Measurements from ENCODE around the gene TSEN15. TPM values are rescaled to one million over a fixed set of nuclear protein-coding genes. Genes with fewer than 3 reads are reported as not detected.

Gene TSEN15
- total and polyA plus RNA-seq, 10 of the 15 experiments (the other 5 are each of a cell fraction or from before 2014, with no cell fraction given), result 21.1 to 136 (median 70.2) TPM

DNA sequence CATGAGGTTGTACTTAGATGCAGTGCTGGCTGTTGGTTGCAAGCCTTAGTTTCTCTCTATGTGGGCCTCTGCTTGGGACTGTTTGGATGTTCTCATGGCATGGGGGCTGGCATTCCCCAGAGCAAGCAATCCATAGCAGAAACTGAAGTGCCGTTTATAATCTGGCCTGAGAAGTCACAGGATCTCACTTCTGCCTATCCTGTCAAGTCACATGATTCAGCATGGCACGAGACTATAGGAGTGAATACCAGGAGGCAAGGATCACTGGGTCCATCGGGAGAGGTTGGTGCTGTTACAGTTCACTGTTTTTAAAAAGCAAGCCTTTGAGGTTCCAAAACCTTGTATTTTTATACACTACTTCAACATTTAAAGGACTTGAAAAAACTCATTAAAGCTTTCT is 30.7 kb upstream of the TSEN15 start:
- RAD21 ChIA-PET (ENCODE audit: unreplicated experiment), result no interaction called here
- H3K27me3 ChIP-seq (replicated peaks in 1 of 2; ENCODE audit: control insufficient read depth in 2 of 2, insufficient read depth in 2 of 2, low read length in 1 of 2), result peaks cover 0 to 10% of the 10 kb centered on the region in 2 experiments; a peak in 2 of 4 replicates
- H3K79me2 ChIP-seq (ENCODE audit: control insufficient read depth, insufficient read depth, low read length), result no peaks in the 10 kb centered on the region
- SMC1A ChIA-PET (ENCODE audit: uncharacterized antibody, unreplicated experiment), result interaction anchor here (0.8 kb wide), 1 partner anchor 11 kb away, joined by 3 read pairs; no protein-coding TSS in a partner anchor
- no peaks in the 10 kb centered on the region for H3K4me1 ChIP-seq (ENCODE audit: control insufficient read depth, insufficient read depth, low read length)
- 23% methylated on average over 3 of the region's 3 CpGs for WGBS (ENCODE audit: insufficient coverage, insufficient replicate concordance, low lambda C conversion rate, missing lambda C conversion rate)
- no peak for TF ChIP-seq NBN (IDR thresholded peaks at IDR 0.05)
- no peak for TF ChIP-seq IKZF2 (IDR thresholded peaks at IDR 0.05)
- TF ChIP-seq, protein P1, sequence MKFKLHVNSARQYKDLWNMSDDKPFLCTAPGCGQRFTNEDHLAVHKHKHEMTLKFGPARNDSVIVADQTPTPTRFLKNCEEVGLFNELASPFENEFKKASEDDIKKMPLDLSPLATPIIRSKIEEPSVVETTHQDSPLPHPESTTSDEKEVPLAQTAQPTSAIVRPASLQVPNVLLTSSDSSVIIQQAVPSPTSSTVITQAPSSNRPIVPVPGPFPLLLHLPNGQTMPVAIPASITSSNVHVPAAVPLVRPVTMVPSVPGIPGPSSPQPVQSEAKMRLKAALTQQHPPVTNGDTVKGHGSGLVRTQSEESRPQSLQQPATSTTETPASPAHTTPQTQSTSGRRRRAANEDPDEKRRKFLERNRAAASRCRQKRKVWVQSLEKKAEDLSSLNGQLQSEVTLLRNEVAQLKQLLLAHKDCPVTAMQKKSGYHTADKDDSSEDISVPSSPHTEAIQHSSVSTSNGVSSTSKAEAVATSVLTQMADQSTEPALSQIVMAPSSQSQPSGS (IDR thresholded peaks at IDR 0.05; ENCODE audit: low read length), result no peak
- H3K9me3 ChIP-seq (replicated peaks; ENCODE audit: control insufficient read depth, insufficient read depth, low read length), result no peaks in the 10 kb centered on the region
- in situ Hi-C loops (cut with MboI), result no loop called here
- DNase-seq (ENCODE audit: low read depth, low spot score) (no peak), FAIRE-seq (no peak), ATAC-seq (no peak)
- no peak overlapping the region for H3K27ac ChIP-seq (ENCODE audit: control insufficient read depth, insufficient read depth)
- no peak overlapping the region for H3K9ac ChIP-seq (ENCODE audit: control insufficient read depth, insufficient read depth, low read length)
- no TSS peak for BruUV-seq (replicated peaks)
- H3K4me2 ChIP-seq (ENCODE audit: control insufficient read depth, insufficient read depth), result no peak overlapping the region
- CTCF ChIA-PET, result interaction anchor here (0.6 kb wide), 1 partner anchor 203 kb away, joined by 4 read pairs; no protein-coding TSS in a partner anchor
- intact Hi-C loops (cut with micrococcal nuclease; ENCODE audit: unreplicated experiment), result no loop called here
- no peaks in the 10 kb centered on the region; the same call in 1 of the 2 replicates for H4K20me1 ChIP-seq (ENCODE audit: control insufficient read depth, insufficient read depth)
- no peak overlapping the region for H2AFZ ChIP-seq (ENCODE audit: control insufficient read depth, low read depth, low read length)
- POLR2A ChIA-PET, result interaction anchor here (1.0 kb wide), 1 partner anchor 63 kb away, joined by 4 read pairs; no protein-coding TSS in a partner anchor
- no peaks in the 10 kb centered on the region for H3K36me3 ChIP-seq (ENCODE audit: control insufficient read depth in 2 of 2, insufficient read depth in 2 of 2, low read length in 1 of 2)
- no peak overlapping the region for H3K4me3 ChIP-seq

DNA sequence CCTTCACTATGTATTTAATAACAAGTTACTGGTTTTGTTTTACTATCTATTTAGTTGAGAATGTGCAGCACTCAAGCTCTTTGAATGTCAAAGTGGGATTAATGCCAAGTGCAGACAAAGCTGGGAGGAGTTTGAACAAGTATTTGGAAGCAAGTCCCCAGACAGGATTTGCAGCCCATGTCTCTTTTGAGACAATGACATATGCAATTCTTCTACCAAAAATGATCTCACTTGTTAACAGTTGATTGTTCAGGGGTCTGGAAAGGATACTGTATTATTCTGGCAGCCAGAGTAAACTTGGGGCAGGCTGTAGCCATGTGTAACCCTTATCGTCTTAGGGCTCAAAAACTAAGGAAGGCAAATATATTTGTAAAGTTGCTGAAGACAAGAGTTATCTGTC is 29.8 kb upstream of the TSEN15 start:
- ChIA-PET CTCF (interaction anchor here (0.6 kb wide), 1 partner anchor 203 kb away, joined by 4 read pairs; no protein-coding TSS in a partner anchor), SMC1A (ENCODE audit: uncharacterized antibody, unreplicated experiment) (no interaction called here), RAD21 (ENCODE audit: unreplicated experiment) (no interaction called here), POLR2A (no interaction called here)
- ATAC-seq (no peak), FAIRE-seq (no peak), DNase-seq (ENCODE audit: low read depth, low spot score) (no peak)
- no peak overlapping the region for H3K27ac ChIP-seq (ENCODE audit: control insufficient read depth, insufficient read depth)
- no peaks in the 10 kb centered on the region for H3K9me3 ChIP-seq (replicated peaks; ENCODE audit: control insufficient read depth, insufficient read depth, low read length)
- no peak overlapping the region for H3K4me2 ChIP-seq (ENCODE audit: control insufficient read depth, insufficient read depth)
- 29% methylated on average over 1 of the region's 1 CpG for WGBS (ENCODE audit: insufficient coverage, insufficient replicate concordance, low lambda C conversion rate, missing lambda C conversion rate)
- H3K4me3 ChIP-seq, result no peak overlapping the region
- no peak overlapping the region for H2AFZ ChIP-seq (ENCODE audit: control insufficient read depth, low read depth, low read length)
- no TSS peak for BruUV-seq (replicated peaks)
- intact Hi-C loops (cut with micrococcal nuclease; ENCODE audit: unreplicated experiment), result no loop called here
- peaks cover 0 to 8% of the 10 kb centered on the region in 2 experiments; a peak in 2 of 4 replicates for H3K27me3 ChIP-seq (replicated peaks in 1 of 2; ENCODE audit: control insufficient read depth in 2 of 2, insufficient read depth in 2 of 2, low read length in 1 of 2)
- H3K4me1 ChIP-seq (ENCODE audit: control insufficient read depth, insufficient read depth, low read length), result no peaks in the 10 kb centered on the region
- H3K9ac ChIP-seq (ENCODE audit: control insufficient read depth, insufficient read depth, low read length), result no peak overlapping the region
- no peaks in the 10 kb centered on the region for H3K36me3 ChIP-seq (ENCODE audit: control insufficient read depth in 2 of 2, insufficient read depth in 2 of 2, low read length in 1 of 2)
- TF ChIP-seq BCLAF1 (IDR thresholded peaks at IDR 0.05) (no peak), EED (IDR thresholded peaks at IDR 0.05; ENCODE audit: low read depth) (no peak), NFYA (IDR thresholded peaks at IDR 0.05; ENCODE audit: borderline replicate concordance, low read depth, low read length) (no peak), ZBED1 (IDR thresholded peaks at IDR 0.05; ENCODE audit: borderline replicate concordance) (no peak), NR2C1 (IDR thresholded peaks at IDR 0.05) (no peak), CHD4 (IDR thresholded peaks at IDR 0.05) (no peak)
- H4K20me1 ChIP-seq (ENCODE audit: control insufficient read depth, insufficient read depth), result no peaks in the 10 kb centered on the region; the same call in 1 of the 2 replicates
- in situ Hi-C loops (cut with MboI), result no loop called here
- no peaks in the 10 kb centered on the region for H3K79me2 ChIP-seq (ENCODE audit: control insufficient read depth, insufficient read depth, low read length)
